Measurements from ENCODE around the gene ROMO1.
"Not testable (repeated sequence)": the region's sequence is repeated elsewhere in the genome, so short reads cannot be mapped to it uniquely, and the experiment has no call there.

The ROMO1 gene

GRCh38 chr20:35681960-35682359 is 17.2 kb upstream of the ROMO1 start:
- DNase-seq: no peak

- not testable (repeated sequence) for DNase-seq
Measured at GRCh38 chr20:35685368-35685767, 13.8 kb upstream of the ROMO1 start.

- DNase-seq: not testable (repeated sequence)
Measured at GRCh38 chr20:35686872-35687271, 12.3 kb upstream of the ROMO1 start.

GRCh38 chr20:35690265-35690664 is 8.9 kb upstream of the ROMO1 start:
- no peak for DNase-seq

- DNase-seq: no peak
Measured at GRCh38 chr20:35695245-35695749, 3.9 kb upstream of the ROMO1 start.

GRCh38 chr20:35695978-35696377 is 3.2 kb upstream of the ROMO1 start:
- DNase-seq: no peak

- no peak for DNase-seq
Measured at GRCh38 chr20:35697696-35698297, 1.4 kb upstream of the ROMO1 start.

GRCh38 chr20:35698298-35699126 is 693 bp upstream of the ROMO1 start:
- no peak for DNase-seq

- no peak for DNase-seq
Measured at GRCh38 chr20:35699957-35700624, 886 bp downstream of the ROMO1 start.

- DNase-seq: no peak
Measured at GRCh38 chr20:35700625-35701148, 1.5 kb downstream of the ROMO1 start.

GRCh38 chr20:35702051-35702823 is 3.0 kb downstream of the ROMO1 start:
- no peak for DNase-seq

- DNase-seq: no peak
Measured at GRCh38 chr20:35702824-35703695, 3.9 kb downstream of the ROMO1 start.

- no peak for DNase-seq
Measured at GRCh38 chr20:35704514-35705261, 5.5 kb downstream of the ROMO1 start.

- not testable (repeated sequence) for DNase-seq
Measured at GRCh38 chr20:35705894-35706293, 6.7 kb downstream of the ROMO1 start.

- not testable (repeated sequence) for DNase-seq
Measured at GRCh38 chr20:35706591-35707529, 7.7 kb downstream of the ROMO1 start.

GRCh38 chr20:35708502-35708901 is 9.3 kb downstream of the ROMO1 start:
- no peak for DNase-seq

GRCh38 chr20:35709259-35709658 is 10.1 kb downstream of the ROMO1 start:
- no peak for DNase-seq

- no peak for DNase-seq
Measured at GRCh38 chr20:35710039-35710438, 10.8 kb downstream of the ROMO1 start.

- no peak for DNase-seq
Measured at GRCh38 chr20:35710884-35711587, 11.8 kb downstream of the ROMO1 start.
